HG02763 (cell line): ENCODE results near the gene SCUBE1.

Experiments used
- ATAC-seq: cut with Tn5 transposase; IDR thresholded peaks from one replicate; pipeline ENCODE4 v1.9.1; 2021; ENCODE audit warnings: mild to moderate bottlenecking, moderate library complexity; ENCODE audit not compliant: unreplicated experiment

The SCUBE1 gene

DNA sequence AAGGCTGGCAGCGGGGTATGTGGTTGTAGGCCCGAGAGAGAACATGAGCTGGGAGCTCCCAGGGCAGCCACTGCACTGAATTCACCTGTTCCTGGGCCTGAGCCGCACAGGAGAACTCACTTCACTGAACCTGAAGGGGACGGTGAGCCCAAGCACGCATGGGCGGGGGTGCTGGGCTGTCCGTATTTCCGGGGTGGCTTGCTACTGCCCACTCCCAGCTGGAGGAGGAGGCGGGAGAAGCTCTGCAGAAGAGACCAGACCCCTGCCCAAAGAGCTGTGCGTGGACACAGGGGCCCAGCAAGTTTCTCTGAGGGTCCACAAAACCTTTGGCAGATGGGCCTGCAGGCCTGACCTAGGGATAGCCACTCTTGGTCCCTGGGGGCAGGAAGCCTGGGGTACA is 161.1 kb downstream of the SCUBE1 start:
- no peak for ATAC-seq

- no peak for ATAC-seq
These were observed 161.7 kb downstream of the SCUBE1 start for GRCh38 chr22:43181321-43182076.

DNA sequence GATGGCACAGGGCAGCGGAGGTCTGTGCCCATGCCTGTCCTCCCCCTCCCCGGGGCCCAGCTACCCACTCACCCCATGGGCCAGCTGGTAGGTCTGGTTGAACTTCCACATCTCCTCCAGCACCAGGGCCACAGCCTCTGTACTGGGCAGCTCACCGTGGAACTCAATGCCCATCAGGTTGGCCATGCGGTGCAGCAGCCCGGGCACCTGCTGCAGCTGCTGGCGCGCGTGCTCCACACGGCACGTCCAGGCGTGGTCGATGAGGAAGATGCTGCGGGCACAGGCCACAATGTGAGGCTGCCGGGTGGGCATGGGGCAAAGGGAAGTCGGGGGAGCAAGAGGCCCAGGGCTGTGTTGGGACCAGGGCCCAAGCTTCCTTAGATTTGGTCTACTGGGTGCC is 162.5 kb downstream of the SCUBE1 start:
- ATAC-seq: no peak

DNA sequence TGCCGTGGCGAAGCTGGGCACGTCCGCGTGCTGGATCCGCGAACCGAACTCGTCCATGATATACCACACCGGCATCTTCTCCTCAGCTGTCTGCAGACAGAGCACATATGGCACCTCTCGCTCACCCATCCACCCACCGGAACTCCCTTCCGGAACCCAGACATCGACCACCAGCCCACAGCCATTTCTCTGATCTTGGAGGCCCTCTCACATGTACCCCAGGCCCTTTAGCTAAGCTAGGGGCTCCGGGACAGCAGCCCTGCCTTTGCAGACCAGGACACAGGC is 163.3 kb downstream of the SCUBE1 start:
- no peak for ATAC-seq

DNA sequence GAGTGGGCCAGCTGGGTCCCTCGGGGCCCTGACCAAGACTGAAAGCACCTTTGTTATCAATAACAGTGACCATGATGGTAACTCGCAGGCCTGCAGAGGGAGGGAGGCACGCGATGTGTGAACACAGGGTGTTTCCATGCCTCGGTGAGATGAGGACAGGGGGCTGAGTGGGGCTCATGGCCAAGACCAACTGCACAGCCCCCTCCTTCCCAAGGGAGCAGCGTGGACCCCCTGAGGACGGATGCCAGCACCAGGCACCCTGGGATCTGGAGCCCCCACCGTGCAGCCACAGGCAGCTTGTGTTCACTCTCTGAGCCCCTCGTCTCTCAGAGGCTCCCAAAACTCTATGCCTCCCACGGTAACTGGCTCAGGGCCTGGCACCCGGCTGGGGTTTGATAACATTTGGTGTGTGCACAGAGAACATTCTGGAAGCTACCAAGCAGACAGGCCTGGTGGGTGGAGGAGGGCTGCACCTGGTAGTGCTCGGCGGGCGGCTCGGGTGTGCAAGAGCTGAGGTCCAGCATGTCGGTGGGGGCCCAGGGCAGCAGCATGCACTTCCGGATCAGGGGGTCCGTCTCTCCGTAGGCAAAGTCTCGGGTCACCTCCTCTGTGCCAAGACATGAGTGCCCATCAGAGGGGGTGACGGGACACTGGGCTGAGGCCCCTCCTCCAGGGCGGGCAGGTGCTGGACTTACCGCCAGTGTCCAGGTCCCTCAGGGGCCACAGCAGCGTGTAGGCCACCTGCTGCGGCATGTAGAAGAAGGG is 163.8 kb downstream of the SCUBE1 start:
- no peak for ATAC-seq

GRCh38 chr22:43177479-43177878 is 165.7 kb downstream of the SCUBE1 start:
- ATAC-seq: no peak

DNA sequence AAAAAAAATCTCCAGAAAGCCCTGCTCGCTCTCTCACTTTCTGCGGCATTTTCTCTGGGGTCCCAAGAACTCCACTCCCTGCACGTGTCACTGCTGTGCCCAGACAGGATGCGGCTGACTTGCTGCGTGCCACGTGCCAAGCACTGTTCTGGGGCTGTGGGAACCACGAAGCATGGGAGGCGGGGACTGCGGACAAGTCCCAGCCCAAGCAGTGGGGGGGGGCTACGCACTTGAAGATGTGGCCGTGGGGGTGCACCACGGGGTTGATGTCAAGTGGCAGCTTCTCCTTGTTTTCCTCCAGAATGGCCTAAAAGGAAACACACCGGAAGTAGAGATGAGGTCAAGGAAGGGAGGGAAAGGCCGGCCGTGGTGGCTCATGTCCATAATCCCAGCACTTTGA is 167.1 kb downstream of the SCUBE1 start:
- ATAC-seq: no peak

- no peak for ATAC-seq
These were observed 168.1 kb downstream of the SCUBE1 start for GRCh38 chr22:43174941-43175531.

DNA sequence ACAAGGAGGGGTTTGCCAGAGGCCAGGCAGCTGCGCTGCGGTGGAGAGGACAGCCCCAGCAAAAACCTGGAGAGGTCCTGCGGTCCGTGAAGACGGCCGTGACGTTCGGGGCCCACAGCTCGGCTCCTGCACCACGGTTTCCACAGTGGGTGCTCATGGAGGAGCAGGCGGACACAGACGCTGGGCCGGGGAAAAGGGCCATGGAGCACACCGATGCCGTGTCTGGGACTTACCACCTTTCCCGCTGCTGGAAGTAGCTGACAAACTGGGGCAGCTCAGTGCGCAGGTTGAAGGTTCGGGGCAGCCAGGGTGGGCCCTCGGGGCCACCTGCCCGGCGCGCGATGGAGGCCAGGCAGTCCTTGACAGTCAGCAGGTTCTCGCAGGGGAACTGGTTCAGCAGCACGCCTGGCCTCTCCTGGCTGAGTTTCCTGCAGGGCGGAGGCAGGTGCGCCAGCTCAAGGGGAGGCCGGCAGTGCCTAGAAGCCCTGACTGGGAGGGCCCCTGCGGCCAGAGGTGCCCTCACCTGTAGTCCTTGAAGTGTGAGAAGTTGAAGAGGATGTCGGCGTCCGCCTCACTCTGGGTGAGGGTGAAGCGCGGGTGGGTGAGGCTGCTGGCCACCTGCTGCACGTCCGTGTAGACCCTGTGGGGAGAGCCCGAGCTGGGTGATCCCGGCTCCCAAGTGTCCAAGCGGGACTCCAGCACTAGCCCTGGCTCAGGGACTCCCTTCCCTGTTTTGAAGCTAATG is 169.0 kb downstream of the SCUBE1 start:
- ATAC-seq: no peak

DNA sequence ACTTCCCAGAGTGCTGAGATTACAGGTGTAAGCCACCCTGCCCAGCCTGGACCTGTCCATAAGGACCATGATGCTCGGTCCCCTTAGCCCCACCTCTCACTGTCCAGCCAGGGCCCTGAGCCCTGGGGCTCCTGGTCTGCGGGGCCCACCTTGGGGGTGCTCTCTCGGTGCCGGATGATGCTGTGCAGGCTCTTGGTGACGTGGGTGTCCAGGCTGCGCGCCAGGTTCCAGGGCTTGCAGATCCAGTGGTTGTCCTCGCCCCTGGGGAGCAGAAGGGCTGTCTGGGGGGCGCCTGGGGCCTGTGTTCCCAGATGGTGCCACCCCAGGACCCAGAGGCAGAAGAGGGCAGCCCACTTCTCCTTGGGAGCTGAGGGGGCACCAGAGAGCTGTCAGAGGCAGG is 169.6 kb downstream of the SCUBE1 start:
- ATAC-seq: no peak

GRCh38 chr22:43172191-43172590 is 171.0 kb downstream of the SCUBE1 start:
- ATAC-seq: no peak

- ATAC-seq: no peak
These were observed 171.6 kb downstream of the SCUBE1 start for GRCh38 chr22:43171607-43172006.

DNA sequence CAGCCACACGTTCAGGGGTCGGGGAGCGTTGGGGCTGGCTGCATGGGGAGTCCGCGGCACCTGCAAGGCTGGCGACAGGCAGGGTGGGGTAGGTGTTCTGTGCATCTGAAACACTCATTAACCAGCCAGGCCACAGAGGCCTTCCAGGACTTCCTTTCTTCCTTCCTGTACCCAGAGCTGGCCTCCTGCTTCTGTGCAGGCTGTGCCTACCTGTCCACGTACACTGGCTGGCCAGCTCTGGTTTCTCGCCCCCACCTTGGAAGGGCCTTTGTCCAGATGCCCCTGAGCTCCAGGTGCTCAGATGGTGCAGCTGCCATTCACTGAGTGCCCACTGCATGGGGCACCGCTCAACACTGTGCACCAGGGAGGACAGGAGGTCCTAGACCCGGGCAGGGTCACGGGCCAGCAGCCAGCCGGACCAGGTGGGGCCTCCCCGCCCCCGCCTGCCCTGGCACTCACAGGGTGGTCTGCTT is 172.1 kb downstream of the SCUBE1 start:
- no peak for ATAC-seq

DNA sequence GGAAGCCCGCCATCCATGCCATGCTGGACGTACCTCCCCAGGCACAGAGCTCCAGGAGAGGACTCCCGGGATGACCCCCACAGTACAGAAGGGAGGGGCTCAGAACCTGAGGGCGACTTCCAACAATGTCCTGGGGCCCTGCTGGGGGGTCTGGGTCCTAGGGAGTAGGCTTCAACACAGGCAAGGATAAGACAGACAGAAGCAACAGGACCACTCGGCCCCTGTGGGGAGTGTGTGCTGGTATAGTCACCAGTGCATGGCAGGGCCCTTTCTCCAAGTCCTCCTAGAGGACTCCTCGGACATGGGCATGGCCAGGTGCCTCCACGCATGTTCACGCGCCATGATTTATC is 173.1 kb downstream of the SCUBE1 start:
- ATAC-seq: no peak

GRCh38 chr22:43169310-43170130 is 173.7 kb downstream of the SCUBE1 start:
- ATAC-seq: no peak

GRCh38 chr22:43168471-43169309 is 174.5 kb downstream of the SCUBE1 start:
- no peak for ATAC-seq

DNA sequence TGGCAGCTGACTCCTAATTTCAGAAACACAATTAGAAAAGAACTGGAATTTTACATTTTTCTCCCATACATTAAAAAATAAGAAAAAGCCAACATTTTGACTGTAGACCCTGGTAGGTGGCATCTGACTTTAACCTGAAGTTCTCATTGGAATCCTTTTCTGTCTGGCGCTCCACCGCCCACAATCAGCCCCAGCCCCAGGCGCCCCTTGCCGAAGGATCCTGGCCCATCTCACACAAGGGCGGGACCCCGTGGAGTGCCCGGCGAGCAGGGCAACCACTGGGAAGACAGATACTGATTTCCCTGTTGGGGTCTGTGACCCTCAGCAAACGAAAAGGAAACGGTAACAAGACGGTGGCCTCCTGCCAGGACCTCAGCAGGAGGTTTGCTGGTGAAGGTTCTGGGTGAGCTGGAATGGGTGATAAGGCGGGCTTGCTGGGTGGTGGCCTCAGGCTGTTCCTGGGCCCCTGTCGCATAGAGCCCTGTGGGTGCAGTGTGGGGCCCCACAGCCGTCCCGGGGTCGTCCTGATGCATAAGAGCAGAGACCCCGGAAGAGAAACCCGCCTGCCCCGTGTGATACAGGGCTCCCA is 176.1 kb downstream of the SCUBE1 start:
- no peak for ATAC-seq

GRCh38 chr22:43166132-43166930 is 176.8 kb downstream of the SCUBE1 start:
- ATAC-seq: no peak

DNA sequence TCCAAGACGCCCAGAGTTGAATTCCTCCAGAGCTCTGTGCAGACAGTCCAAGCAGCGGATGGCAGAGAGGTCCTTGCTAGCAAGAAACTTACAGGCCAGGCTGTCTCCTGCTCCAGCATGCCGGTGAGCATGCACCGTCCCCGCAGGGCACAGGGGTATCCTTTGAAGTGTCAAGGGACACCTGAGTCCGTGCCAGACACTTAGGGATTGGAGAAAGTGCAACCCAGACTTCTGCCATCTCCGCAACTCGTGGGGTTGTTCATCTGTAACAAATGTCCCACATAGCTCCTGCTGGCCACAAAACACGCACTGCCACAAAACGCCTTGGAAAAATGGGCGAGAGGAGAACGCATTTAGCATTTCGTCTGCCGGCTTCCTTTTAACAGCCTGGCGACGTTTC is 178.5 kb downstream of the SCUBE1 start:
- ATAC-seq: no peak
